Cerebellar nuclear complex (tissue), 1 donor: ENCODE measurements around the gene PCCA.
"Not testable (repeated sequence)": the region's sequence is repeated elsewhere in the genome, so short reads cannot be mapped to it uniquely, and the experiment has no call there.

ENCODE experiments used
- DNase-seq, 2 experiments: peaks; one replicate each; lab custom pipeline; 2025; lab: John Stamatoyannopoulos, UW

Gene PCCA

GRCh38 chr13:100544866-100545683, 456.2 kb downstream of the PCCA start:
- DNase-seq = peak; percentile 7 to 56

- no peak for DNase-seq
Observed at GRCh38 chr13:100545684-100546061, 456.8 kb downstream of the PCCA start.

- no peak for DNase-seq
Observed at GRCh38 chr13:100546713-100547405, 458.0 kb downstream of the PCCA start.

- DNase-seq = peak; percentile 53 to 83
Observed at GRCh38 chr13:100547791-100548201, 458.9 kb downstream of the PCCA start.

- no peak for DNase-seq
Observed at GRCh38 chr13:100549316-100549715, 460.4 kb downstream of the PCCA start.

GRCh38 chr13:100552755-100553154, 463.9 kb downstream of the PCCA start:
- no peak for DNase-seq

GRCh38 chr13:100559886-100560285, 471.0 kb downstream of the PCCA start:
- no peak for DNase-seq

- DNase-seq = no peak
Observed at GRCh38 chr13:100560498-100561157, 471.7 kb downstream of the PCCA start.

GRCh38 chr13:100561158-100561499, 472.2 kb downstream of the PCCA start:
- no peak for DNase-seq

GRCh38 chr13:100561599-100562204, 472.8 kb downstream of the PCCA start:
- DNase-seq = no peak

GRCh38 chr13:100563779-100564178, 474.9 kb downstream of the PCCA start:
- DNase-seq = no peak

GRCh38 chr13:100564444-100565223, 475.7 kb downstream of the PCCA start:
- no peak for DNase-seq

- DNase-seq = no peak
Observed at GRCh38 chr13:100565286-100565685, 476.4 kb downstream of the PCCA start.

GRCh38 chr13:100566543-100566942, 477.6 kb downstream of the PCCA start:
- no peak for DNase-seq

GRCh38 chr13:100573121-100573520, 484.2 kb downstream of the PCCA start:
- DNase-seq = no peak

GRCh38 chr13:100577239-100577638, 488.3 kb downstream of the PCCA start:
- not testable (repeated sequence) for DNase-seq
